ENCODE data around the gene MOB4.

MOB4 gene

GRCh38 chr2:197538412-197538811 is 22.5 kb downstream of the MOB4 start:
- Histone ChIP-seq H2BK120ac (ENCODE audit: low read depth, low read length) (no peak overlapping the region), H2BK15ac (ENCODE audit: low read depth, poor library complexity, severe bottlenecking) (no peak overlapping the region), H3K27ac (ENCODE audit: low read length, poor library complexity, severe bottlenecking) (no peak overlapping the region), H3K4ac (ENCODE audit: low read depth in 1 of 2, low read length in 2 of 2) (no peak overlapping the region), H3K4me1 (ENCODE audit: control insufficient read depth, insufficient read depth, low read depth, low read length) (no peaks in the 10 kb centered on the region), H4K91ac (ENCODE audit: low read length) (no peak overlapping the region), H2BK12ac (ENCODE audit: low read length in 2 of 2) (no peak overlapping the region), H3K18ac (ENCODE audit: low read depth in 1 of 2, low read length in 2 of 2) (no peak overlapping the region), H2BK5ac (ENCODE audit: low read depth, low read length, poor library complexity, severe bottlenecking) (no peak overlapping the region), H2AK5ac (ENCODE audit: low read length, severe bottlenecking) (no peak overlapping the region), H3K14ac (ENCODE audit: low read length in 2 of 2) (no peak overlapping the region), H3K79me1 (replicated peaks; ENCODE audit: low read length, poor library complexity, severe bottlenecking) (peaks cover 14% of the 10 kb centered on the region), H3K23ac (ENCODE audit: low read length in 2 of 2) (no peak overlapping the region), H3K4me3 (ENCODE audit: insufficient read depth in 1 of 2, low read depth in 1 of 2, low read length in 2 of 2) (no peak overlapping the region), H3K4me2 (ENCODE audit: low read length, poor library complexity, severe bottlenecking) (no peak overlapping the region), H3K9ac (ENCODE audit: low read length) (peak overlapping the region; percentile 6), H3K9me3 (ENCODE audit: control insufficient read depth, low read length) (no peaks in the 10 kb centered on the region), H3K36me3 (ENCODE audit: control insufficient read depth in 1 of 2, insufficient read depth in 2 of 2, low read depth in 1 of 2, low read length in 2 of 2) (peaks cover 15 to 73% of the 10 kb centered on the region in 2 experiments), H2AFZ (ENCODE audit: low read depth, low read length) (no peak overlapping the region), H3K27me3 (ENCODE audit: control insufficient read depth in 1 of 2, insufficient read depth in 1 of 2, low read length in 2 of 2) (no peaks in the 10 kb centered on the region), H4K8ac (ENCODE audit: low read length) (no peak overlapping the region)
- 94% methylated on average over 2 of the region's 2 CpGs for WGBS
- no peak for DNase-seq

DNA sequence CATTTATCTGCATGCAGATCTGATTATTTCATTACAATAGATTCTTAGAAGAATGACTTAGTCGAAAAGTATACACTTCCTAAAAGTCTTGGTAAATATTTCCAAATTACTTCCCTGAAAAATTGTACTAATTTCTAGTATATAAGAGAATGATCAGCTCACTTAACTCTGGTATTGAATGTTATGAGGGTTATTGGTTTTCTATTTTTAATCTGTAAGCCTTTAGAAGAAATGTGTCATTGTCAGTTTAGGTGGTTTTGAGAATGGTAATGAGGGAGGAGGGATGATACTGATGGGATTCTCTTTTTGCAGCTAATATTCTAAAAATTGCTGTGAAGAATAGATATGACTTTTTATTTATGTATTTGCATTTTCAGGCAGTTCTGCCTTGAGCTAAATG is 23.9 kb downstream of the MOB4 start:
- no CpG with 5 or more reads among the region's 1 CpG for WGBS
- H3K23ac ChIP-seq (ENCODE audit: low read length in 2 of 2): no peak overlapping the region

DNA sequence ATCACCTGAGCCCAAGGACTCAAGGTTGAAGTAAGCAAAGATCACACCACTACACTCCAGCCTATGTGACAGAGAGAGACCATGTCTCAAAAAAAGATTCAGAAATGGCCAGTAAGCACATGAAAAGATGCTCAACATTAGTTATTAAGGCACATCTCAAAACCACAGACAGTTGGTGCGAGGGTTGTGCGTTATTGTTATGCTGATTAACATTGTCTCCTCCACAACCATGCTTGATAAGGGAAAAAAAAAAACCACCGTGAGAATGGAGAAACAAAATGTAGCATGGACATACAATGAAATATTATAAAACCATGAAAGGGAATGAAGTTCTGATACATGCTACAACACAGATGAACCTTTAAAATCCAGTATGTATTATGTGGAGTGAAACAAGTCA is 27.3 kb downstream of the MOB4 start:
- WGBS: 100% methylated on average over 2 of the region's 3 CpGs
- H2BK120ac ChIP-seq (ENCODE audit: low read depth, low read length): no peak overlapping the region

More for the DNA sequence above, 23.9 kb downstream of the MOB4 start:
- H2AK5ac ChIP-seq (ENCODE audit: low read length, severe bottlenecking): no peak overlapping the region
- no peak overlapping the region for H2BK120ac ChIP-seq (ENCODE audit: low read depth, low read length)
- peaks cover 25 to 87% of the 10 kb centered on the region in 2 experiments for H3K36me3 ChIP-seq (ENCODE audit: control insufficient read depth in 1 of 2, insufficient read depth in 2 of 2, low read depth in 1 of 2, low read length in 2 of 2)
- H2BK12ac ChIP-seq (ENCODE audit: low read length in 2 of 2): no peak overlapping the region
- no peaks in the 10 kb centered on the region for H3K27me3 ChIP-seq (ENCODE audit: control insufficient read depth in 1 of 2, insufficient read depth in 1 of 2, low read length in 2 of 2)
- H4K91ac ChIP-seq (ENCODE audit: low read length): no peak overlapping the region
- H3K4me3 ChIP-seq (ENCODE audit: insufficient read depth in 1 of 2, low read depth in 1 of 2, low read length in 2 of 2): no peak overlapping the region
- H3K79me1 ChIP-seq (replicated peaks; ENCODE audit: low read length, poor library complexity, severe bottlenecking): peaks cover 20% of the 10 kb centered on the region
- no peak for DNase-seq
- no peak overlapping the region for H3K4ac ChIP-seq (ENCODE audit: low read depth in 1 of 2, low read length in 2 of 2)
- no peak overlapping the region for H3K27ac ChIP-seq (ENCODE audit: low read length, poor library complexity, severe bottlenecking)
- H3K18ac ChIP-seq (ENCODE audit: low read depth in 1 of 2, low read length in 2 of 2): no peak overlapping the region
- no peak overlapping the region for H4K8ac ChIP-seq (ENCODE audit: low read length)
- no peaks in the 10 kb centered on the region for H3K9me3 ChIP-seq (ENCODE audit: control insufficient read depth, low read length)
- no peak overlapping the region for H2AFZ ChIP-seq (ENCODE audit: low read depth, low read length)
- H2BK15ac ChIP-seq (ENCODE audit: low read depth, poor library complexity, severe bottlenecking): no peak overlapping the region
- H3K14ac ChIP-seq (ENCODE audit: low read length in 2 of 2): no peak overlapping the region
- H3K4me2 ChIP-seq (ENCODE audit: low read length, poor library complexity, severe bottlenecking): no peak overlapping the region
- no peaks in the 10 kb centered on the region for H3K4me1 ChIP-seq (ENCODE audit: control insufficient read depth, insufficient read depth, low read depth, low read length)
- no peak overlapping the region for H2BK5ac ChIP-seq (ENCODE audit: low read depth, low read length, poor library complexity, severe bottlenecking)
- no peak overlapping the region for H3K9ac ChIP-seq (ENCODE audit: low read length)

GRCh38 chr2:197547163-197547900 is 31.5 kb downstream of the MOB4 start:
- DNase-seq: no peak
- Histone ChIP-seq H3K4ac (ENCODE audit: low read depth in 1 of 2, low read length in 2 of 2) (no peak overlapping the region), H3K9ac (ENCODE audit: low read length) (no peak overlapping the region), H3K36me3 (ENCODE audit: control insufficient read depth in 1 of 2, insufficient read depth in 2 of 2, low read depth in 1 of 2, low read length in 2 of 2) (peaks cover 23 to 90% of the 10 kb centered on the region in 2 experiments), H3K27me3 (ENCODE audit: control insufficient read depth in 1 of 2, insufficient read depth in 1 of 2, low read length in 2 of 2) (no peaks in the 10 kb centered on the region), H3K4me2 (ENCODE audit: low read length, poor library complexity, severe bottlenecking) (no peak overlapping the region), H3K27ac (ENCODE audit: low read length, poor library complexity, severe bottlenecking) (no peak overlapping the region), H2BK12ac (ENCODE audit: low read length in 2 of 2) (no peak overlapping the region), H2BK15ac (ENCODE audit: low read depth, poor library complexity, severe bottlenecking) (no peak overlapping the region), H3K23ac (ENCODE audit: low read length in 2 of 2) (no peak overlapping the region), H2BK120ac (ENCODE audit: low read depth, low read length) (no peak overlapping the region), H2AFZ (ENCODE audit: low read depth, low read length) (no peak overlapping the region), H4K8ac (ENCODE audit: low read length) (no peak overlapping the region), H3K4me3 (ENCODE audit: insufficient read depth in 1 of 2, low read depth in 1 of 2, low read length in 2 of 2) (no peak overlapping the region), H2BK5ac (ENCODE audit: low read depth, low read length, poor library complexity, severe bottlenecking) (no peak overlapping the region), H3K9me3 (ENCODE audit: control insufficient read depth, low read length) (no peaks in the 10 kb centered on the region), H2AK5ac (ENCODE audit: low read length, severe bottlenecking) (no peak overlapping the region), H3K18ac (ENCODE audit: low read depth in 1 of 2, low read length in 2 of 2) (no peak overlapping the region), H4K91ac (ENCODE audit: low read length) (no peak overlapping the region), H3K79me1 (replicated peaks; ENCODE audit: low read length, poor library complexity, severe bottlenecking) (peaks cover 17% of the 10 kb centered on the region), H3K14ac (ENCODE audit: low read length in 2 of 2) (no peak overlapping the region), H3K4me1 (ENCODE audit: control insufficient read depth, insufficient read depth, low read depth, low read length) (no peaks in the 10 kb centered on the region)
- WGBS: 95% methylated on average over 3 of the region's 5 CpGs

More for the DNA sequence above, 27.3 kb downstream of the MOB4 start:
- H3K4ac ChIP-seq (ENCODE audit: low read depth in 1 of 2, low read length in 2 of 2): no peak overlapping the region
- no peak overlapping the region for H2BK12ac ChIP-seq (ENCODE audit: low read length in 2 of 2)
- no peaks in the 10 kb centered on the region for H3K9me3 ChIP-seq (ENCODE audit: control insufficient read depth, low read length)
- no peaks in the 10 kb centered on the region for H3K4me1 ChIP-seq (ENCODE audit: control insufficient read depth, insufficient read depth, low read depth, low read length)
- no peak overlapping the region for H3K27ac ChIP-seq (ENCODE audit: low read length, poor library complexity, severe bottlenecking)
- no peaks in the 10 kb centered on the region for H3K27me3 ChIP-seq (ENCODE audit: control insufficient read depth in 1 of 2, insufficient read depth in 1 of 2, low read length in 2 of 2)
- H4K91ac ChIP-seq (ENCODE audit: low read length): no peak overlapping the region
- H3K14ac ChIP-seq (ENCODE audit: low read length in 2 of 2): no peak overlapping the region
- H2AK5ac ChIP-seq (ENCODE audit: low read length, severe bottlenecking): no peak overlapping the region
- no peak overlapping the region for H3K4me3 ChIP-seq (ENCODE audit: insufficient read depth in 1 of 2, low read depth in 1 of 2, low read length in 2 of 2)
- H3K9ac ChIP-seq (ENCODE audit: low read length): no peak overlapping the region
- no peak overlapping the region for H2AFZ ChIP-seq (ENCODE audit: low read depth, low read length)
- H3K4me2 ChIP-seq (ENCODE audit: low read length, poor library complexity, severe bottlenecking): no peak overlapping the region
- H2BK5ac ChIP-seq (ENCODE audit: low read depth, low read length, poor library complexity, severe bottlenecking): no peak overlapping the region
- DNase-seq: no peak
- no peak overlapping the region for H3K18ac ChIP-seq (ENCODE audit: low read depth in 1 of 2, low read length in 2 of 2)
- H3K23ac ChIP-seq (ENCODE audit: low read length in 2 of 2): no peak overlapping the region
- H3K79me1 ChIP-seq (replicated peaks; ENCODE audit: low read length, poor library complexity, severe bottlenecking): peaks cover 20% of the 10 kb centered on the region
- peaks cover 22 to 88% of the 10 kb centered on the region in 2 experiments for H3K36me3 ChIP-seq (ENCODE audit: control insufficient read depth in 1 of 2, insufficient read depth in 2 of 2, low read depth in 1 of 2, low read length in 2 of 2)
- H2BK15ac ChIP-seq (ENCODE audit: low read depth, poor library complexity, severe bottlenecking): no peak overlapping the region
- no peak overlapping the region for H4K8ac ChIP-seq (ENCODE audit: low read length)
